GM19324 (cell line): Measurements from ENCODE around the gene FBXL15.
A peak's percentile ranks its signal among the peaks of the same experiment; 100 is the strongest.
"Not testable (repeated sequence)": the region's sequence is repeated elsewhere in the genome, so short reads cannot be mapped to it uniquely, and the experiment has no call there.

Experiments
- ATAC-seq: cut with Tn5 transposase; IDR thresholded peaks from one replicate; pipeline ENCODE4 v1.9.1; 2021; ENCODE audit warnings: mild to moderate bottlenecking, moderate library complexity; ENCODE audit not compliant: unreplicated experiment, low FRiP score

FBXL15 gene

GRCh38 chr10:102452672-102453340, 32.2 kb downstream of the FBXL15 start:
- no peak for ATAC-seq

GRCh38 chr10:102453502-102453901, 32.9 kb downstream of the FBXL15 start:
- no peak for ATAC-seq

- not testable (repeated sequence) for ATAC-seq
Measured at GRCh38 chr10:102454662-102455487, 34.2 kb downstream of the FBXL15 start.

GRCh38 chr10:102455893-102456471, 35.3 kb downstream of the FBXL15 start:
- ATAC-seq = no peak

- no peak for ATAC-seq
Measured at GRCh38 chr10:102457591-102458150, 37.0 kb downstream of the FBXL15 start.

- no peak for ATAC-seq
Measured at GRCh38 chr10:102458656-102459055, 38.0 kb downstream of the FBXL15 start.

GRCh38 chr10:102460836-102461186, 40.2 kb downstream of the FBXL15 start:
- peak; percentile 23 for ATAC-seq

- ATAC-seq = peak; percentile 88
Measured at GRCh38 chr10:102461187-102462054, 40.8 kb downstream of the FBXL15 start.

- no peak for ATAC-seq
Measured at GRCh38 chr10:102462512-102463054, 41.9 kb downstream of the FBXL15 start.

GRCh38 chr10:102463983-102464382, 43.3 kb downstream of the FBXL15 start:
- ATAC-seq = no peak

GRCh38 chr10:102465466-102465865, 44.8 kb downstream of the FBXL15 start:
- ATAC-seq = no peak

GRCh38 chr10:102467318-102467717, 46.7 kb downstream of the FBXL15 start:
- no peak for ATAC-seq

GRCh38 chr10:102467971-102468438, 47.4 kb downstream of the FBXL15 start:
- ATAC-seq = no peak

- no peak for ATAC-seq
Measured at GRCh38 chr10:102468683-102469082, 48.0 kb downstream of the FBXL15 start.

- no peak for ATAC-seq
Measured at GRCh38 chr10:102470579-102471546, 50.2 kb downstream of the FBXL15 start.
